HPDE6-E6E7 (cell line): Measurements from ENCODE around the gene NCMAP.
"Not testable (repeated sequence)": the region's sequence is repeated elsewhere in the genome, so short reads cannot be mapped to it uniquely, and the experiment has no call there.

Source experiments
- DNase-seq: peaks from one replicate; pipeline ENCODE4 v3.0.0; 2011; ENCODE audit warnings: missing footprints; ENCODE audit errors: extremely low spot score

NCMAP gene, protein sequence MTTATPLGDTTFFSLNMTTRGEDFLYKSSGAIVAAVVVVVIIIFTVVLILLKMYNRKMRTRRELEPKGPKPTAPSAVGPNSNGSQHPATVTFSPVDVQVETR

DNA sequence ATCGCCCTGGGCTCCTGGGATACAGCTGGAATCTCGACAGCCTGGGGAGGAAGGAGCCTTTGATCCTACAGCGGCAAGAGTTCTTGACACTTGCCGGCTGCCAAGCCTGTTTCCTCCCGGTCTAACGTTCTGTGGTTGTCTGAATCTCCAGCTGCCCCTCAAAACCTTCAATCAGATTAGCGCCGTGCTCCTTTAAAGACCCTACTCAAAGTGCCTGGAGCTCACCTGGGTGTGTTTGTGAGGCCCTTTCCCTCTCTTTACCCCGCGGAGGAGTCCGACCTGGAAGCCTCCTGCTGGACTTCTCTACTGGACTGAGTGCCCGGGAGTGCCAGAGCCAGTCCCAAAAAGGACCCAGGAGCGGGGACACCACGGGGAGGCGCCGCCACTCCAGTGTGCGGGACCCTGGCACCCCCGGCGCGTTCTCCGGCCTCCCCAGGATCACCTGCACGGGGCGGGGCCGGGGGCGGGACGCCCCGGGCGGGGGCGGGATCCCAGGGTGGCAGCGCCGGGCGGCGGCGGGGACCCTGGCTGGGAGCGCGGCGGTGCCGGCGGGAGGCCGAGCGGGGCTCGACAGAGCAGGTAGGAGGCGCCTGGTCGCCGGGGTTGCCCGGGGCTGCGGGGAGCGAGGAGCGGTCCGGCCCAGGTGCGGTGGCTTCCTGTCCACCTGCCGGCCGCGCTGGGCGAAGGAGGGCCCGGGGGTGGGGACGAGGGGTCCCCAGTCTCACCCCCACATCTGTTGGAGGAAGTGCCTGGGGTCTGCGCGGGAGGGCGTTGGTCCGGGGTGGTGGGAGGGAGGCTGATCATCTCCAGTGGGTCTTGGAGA is at the start of gene NCMAP:
NCMAP (plus strand) TSS at position 497 of the 823 bp plus-strand sequence. CDS start 39,344 bp downstream, outside the sequence.
- no peak for DNase-seq

DNA sequence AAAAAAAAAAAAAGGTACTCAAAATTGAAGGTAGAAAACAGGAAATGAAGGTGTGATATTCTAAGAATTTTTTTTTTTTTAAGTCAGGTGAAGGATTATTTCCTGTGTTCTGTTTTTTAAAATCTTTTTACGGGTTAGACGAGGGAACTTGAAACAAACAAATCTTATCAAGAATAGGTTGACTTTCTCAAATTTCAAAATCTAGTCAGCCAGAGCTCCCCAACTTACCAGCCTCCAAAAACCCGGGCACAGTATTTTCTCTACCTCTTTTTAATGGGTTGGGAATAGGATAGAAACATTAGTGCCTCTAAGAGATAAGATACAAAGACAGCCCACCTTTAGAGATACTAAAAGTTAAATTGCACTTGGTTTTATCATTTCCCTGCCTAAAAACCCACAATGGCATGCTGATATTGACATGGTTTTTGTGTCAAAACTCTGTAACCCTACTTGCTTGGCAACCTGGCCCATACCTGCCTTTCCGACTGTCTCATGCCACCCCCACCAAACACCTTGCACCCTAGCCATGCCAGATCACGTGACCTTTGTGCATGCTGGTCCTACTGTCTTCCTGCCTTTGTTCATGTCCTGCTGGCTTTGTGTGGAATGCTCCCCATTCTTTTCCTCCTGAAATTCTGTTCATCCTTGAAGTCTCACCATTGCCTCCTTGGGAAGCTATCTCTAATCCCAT is 49.1 kb upstream of the NCMAP start:
- no peak for DNase-seq

DNA sequence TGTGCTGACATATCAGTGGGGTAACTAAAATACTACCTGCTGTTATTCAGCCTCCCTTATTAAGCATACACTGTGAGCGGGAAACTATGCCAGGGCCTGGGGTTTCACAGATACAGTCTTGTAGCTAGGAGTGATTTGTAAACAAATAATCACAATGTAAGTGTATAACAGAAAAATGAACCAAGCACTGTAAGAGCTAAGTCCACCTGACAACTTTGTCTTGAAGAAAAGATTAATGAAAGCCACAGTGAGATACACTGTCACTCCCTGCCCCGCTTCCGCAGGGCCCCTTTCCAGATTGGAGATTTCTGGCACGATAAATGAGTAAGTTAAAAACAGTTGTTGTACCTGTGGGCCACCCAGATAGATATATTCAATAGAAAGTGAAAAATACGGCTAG is 48.5 kb upstream of the NCMAP start:
- no peak for DNase-seq

DNA sequence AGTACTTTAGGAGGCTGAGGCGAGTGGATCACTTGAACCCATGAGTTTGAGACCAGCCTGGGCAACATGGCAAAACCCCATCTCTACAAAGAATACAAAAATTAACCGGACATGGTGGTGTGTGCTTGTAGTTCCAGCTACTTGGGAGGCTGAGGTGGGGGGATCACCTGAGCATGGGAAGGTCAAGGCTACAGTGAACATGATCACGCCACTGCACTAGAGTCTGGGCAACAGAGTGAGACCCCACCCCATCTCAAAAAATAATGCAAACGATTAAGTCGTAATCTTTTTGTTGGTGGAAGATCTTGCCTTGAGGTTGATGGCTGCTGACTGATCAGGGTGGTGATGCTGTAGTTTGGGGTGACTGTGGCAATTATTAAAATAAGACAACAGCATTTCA is 47.0 kb upstream of the NCMAP start:
- no peak for DNase-seq

DNA sequence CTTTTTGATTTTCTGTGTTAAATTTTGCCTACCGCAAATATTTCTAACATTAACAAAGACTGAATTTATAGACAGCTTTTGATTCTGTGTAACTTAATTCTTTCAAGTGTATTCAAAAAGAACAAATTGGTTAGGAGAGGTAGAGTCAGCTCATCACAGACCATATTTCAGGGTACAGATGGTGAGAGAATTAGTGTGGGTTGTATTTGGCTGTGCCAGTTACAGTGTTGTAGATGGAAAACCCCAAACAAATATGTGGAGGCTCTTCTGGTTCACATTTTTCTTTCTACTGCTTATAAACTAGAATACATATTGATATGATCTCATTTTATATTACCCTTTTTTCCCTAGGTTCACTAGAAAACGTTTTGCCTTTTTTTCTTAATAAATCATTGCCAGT is 42.2 kb upstream of the NCMAP start:
- no peak for DNase-seq

DNA sequence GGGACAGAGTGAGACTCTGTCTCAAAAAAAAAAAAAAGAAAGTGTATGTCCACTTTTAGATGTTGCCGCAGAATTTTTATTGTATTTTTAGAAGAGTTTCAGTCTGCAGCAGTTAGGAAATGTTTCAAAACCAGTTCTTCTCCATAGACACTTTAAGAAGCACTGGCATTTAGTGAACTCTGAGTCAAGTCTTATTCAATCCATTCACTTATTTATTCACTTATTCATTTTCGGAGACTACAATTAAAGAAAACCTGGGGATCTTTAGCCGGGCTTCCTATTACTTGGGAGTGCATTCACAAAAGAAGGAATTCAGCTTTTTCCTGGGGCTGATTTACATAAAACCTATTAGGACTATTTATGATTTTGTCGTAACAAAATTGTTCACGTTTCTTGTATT is 40.9 kb upstream of the NCMAP start:
- DNase-seq, result no peak

DNA sequence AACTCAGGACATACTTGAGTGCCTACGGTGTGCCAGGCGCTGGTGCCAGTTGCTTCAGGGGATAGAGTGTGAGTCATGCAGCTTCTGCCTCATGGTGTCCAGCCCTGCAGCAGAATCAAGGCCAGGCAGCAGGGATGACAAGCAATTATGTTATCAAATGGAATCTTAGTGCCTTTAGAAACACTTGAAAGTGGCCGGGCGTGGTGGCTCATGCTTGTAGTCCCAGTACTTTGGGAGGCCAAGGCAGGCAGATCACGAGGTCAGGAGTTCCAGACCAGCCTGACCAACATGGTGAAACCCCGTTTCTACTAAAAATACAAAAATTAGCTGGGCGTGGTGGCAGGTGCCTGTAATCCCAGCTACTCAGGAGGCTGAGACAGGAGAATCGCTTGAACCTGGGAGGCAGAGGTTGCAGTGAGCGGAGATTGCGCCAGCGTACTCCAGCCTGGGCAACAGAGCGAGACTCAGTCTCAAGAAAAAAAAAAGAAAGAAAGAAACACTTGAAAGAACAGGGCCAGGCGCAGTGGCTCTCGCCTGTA is 40.1 kb upstream of the NCMAP start:
- DNase-seq, result peak; percentile 80

DNA sequence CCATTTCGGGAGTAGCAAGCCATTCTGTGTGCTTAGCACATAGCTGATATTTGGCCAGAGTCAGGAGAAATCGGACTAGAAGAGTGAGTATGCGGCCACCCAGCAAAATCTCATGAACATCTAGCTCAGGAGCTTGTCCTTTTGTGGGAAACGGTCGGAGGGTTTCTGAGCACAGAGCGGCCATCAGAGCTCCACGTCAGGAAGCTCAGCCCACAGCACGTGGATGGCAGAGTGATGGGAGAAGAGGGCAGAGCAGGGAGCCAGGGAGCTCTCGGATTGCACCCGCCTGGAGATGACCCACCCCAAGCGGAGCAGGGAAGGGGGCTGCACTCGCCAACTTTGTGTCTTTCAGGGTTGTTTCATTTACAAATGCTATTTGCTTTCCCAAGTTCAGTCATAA is 39.4 kb upstream of the NCMAP start:
- no peak for DNase-seq

DNA sequence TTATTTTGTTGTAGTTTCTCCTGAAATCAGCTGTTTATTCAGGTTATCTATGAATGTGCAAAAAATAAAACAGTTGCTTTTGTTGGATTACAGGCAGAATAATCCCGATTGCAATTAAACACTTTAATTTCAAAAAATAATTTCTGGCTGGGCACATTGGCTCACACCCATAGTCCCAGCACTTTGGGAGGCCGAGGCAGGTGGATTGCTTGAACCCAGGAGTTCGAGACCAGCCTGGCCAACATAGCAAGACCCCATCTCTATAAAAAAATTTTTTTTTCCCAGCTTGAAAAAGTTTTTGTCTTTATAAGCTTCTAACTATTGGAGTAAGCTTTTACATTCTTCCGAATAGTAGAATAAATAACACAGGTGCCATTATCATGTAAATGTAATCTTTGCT is 38.0 kb upstream of the NCMAP start:
- DNase-seq, result no peak

DNA sequence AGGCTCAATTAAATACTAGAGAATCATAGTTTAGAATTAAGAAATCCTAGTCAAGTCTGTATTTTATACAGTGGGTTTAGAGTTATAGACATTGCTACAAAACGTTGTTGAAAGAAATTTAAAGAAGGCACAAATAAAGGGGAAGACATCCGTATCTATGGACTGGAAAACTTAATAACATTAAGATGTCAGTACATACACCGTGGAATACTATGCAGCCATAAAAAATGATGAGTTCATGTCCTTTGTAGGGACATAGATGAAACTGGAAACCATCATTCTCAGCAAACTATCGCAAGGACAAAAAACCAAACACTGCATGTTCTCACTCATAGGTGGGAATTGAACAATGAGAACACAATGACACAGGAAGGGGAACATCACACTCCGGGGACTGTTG is 35.6 kb upstream of the NCMAP start:
- DNase-seq, result not testable (repeated sequence)

DNA sequence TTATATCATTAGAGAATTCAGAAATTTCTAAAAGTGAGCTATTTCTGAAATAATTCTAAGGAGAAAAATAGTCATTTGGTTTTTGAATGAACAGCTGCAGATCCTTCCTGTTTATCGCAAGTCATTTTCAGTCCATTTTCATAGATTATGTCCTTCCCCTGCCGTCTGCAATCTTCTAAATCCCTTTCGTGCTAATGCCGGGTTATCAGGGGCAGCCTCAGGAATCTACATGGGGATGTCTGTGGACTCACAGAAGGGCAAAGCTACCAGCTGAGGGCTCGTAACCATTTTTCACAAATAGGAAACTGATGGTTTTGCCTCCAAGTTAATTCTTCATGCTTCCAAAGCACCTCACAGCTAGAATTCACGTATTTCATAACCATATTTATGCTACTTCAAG is 30.3 kb upstream of the NCMAP start:
- DNase-seq, result no peak

DNA sequence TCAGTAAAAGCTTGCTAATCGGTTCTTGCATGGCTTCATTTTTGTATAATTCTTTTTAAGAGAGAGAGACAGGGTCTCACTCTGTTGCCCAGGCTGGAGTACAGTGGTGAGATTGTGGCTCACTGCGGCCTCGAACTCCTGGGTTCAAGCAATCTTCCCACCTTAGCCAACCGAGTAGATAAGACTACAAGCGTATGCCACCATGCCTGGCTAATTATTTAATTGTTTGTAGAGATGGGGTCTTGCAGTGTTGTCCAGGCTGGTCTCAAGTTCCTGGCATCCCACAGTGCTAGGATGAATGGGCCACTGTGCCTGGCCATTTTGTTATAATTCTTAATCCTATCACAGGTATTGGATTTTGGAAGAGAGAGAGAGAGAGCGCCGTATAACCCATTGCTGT is 29.8 kb upstream of the NCMAP start:
- DNase-seq, result no peak

DNA sequence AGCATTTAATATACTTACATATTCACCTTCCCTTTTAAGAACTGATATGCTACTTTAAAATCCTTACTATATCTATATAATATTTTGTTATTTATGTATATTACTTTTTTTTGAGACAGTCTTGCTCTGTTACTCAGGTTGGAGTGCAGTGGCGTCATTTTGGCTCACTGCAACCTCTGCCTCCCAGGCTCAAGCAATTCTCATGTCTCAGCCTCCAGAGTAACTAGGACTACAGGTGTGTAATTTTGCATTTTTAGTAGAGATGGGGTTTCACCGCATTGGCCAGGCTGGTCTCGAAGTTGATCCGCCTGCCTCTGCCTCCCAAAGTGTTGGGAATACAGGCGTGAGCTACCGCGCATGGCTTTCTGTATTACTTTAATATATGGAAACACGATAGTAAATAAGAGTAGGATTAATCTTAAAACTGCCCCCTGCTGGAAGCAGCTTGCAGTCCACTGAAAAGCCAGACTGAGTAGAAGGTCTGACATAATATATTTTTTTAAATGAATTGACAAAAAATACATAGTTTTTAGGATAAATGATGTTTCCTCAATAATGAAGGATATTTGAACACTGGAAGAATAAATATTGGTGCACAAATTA is 28.8 kb upstream of the NCMAP start:
- DNase-seq, result no peak

DNA sequence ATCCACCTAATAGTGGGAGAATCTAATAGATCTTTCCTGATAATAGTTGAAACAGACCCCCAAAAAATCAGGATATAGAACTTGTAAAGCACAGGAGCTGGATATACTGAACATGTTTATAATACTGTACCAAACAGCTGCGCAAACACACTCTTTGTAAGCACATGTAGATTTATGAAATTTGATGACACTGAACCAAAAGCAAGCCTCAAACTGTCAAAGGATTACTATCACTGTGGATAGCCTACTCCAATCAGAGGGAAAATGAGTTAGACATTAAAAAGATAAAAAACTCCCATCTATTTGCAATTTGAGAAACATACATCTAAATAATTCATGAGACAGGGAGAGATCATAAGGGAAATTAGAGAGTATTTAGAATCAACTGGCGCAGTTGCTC is 27.1 kb upstream of the NCMAP start:
- no peak for DNase-seq

DNA sequence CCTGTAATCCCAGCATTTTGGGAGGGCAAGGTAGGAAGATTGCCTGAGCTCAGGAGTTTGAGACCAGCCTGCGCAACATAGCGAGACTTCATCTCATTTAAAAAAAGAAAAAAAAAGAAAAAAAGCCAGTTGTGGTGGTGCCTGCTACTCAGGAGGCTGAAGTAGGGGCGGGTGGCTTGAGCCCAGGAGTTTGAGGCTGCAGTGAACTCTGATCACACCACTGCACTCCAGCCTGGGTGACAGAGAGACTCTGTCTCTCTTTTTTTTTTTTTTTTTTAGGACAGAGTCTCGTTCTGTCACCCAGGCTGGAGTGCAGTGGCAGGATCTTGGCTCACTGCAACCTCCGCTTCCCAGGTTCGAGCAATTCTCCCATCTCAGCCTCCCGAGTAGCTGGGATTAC is 26.6 kb upstream of the NCMAP start:
- not testable (repeated sequence) for DNase-seq

DNA sequence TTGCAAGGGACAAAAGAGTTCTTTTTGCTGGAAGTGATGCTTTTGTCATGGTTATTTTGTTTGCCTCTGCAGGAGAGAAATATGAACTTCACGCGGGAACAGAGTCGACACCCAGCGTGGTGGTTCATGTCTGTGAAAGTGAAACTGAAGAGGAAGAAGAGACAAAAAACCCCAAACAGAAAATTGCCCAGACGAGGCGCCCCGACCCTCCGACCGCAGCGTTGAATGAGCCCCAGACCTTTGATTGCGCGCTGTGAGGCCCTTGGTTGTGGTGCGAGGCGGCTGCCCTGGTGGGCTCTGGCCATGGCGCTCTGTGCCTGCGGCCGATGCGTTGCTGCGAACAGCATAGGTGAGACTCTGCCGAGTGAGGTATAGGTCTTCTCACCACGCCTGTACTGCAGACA is 20.9 kb upstream of the NCMAP start:
- DNase-seq, result no peak

DNA sequence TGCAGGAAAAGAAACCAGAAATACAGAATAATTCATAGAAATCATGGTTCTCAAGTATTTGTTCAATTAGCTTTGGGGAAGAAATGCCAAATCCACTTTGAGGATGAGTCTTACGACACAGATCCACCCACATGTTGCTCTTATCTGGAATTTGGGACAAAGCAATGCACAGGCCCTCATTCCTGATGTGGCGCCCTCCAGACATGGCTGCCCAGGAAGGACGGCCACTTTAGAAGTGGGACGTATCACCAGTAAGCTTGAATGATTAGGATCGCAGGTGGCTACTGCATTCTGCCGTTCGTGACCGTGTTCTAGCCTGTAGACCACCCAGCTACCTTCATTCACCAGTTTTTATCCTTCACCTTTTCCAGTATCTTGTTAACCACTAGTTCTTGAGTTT is 20.1 kb upstream of the NCMAP start:
- DNase-seq, result no peak

DNA sequence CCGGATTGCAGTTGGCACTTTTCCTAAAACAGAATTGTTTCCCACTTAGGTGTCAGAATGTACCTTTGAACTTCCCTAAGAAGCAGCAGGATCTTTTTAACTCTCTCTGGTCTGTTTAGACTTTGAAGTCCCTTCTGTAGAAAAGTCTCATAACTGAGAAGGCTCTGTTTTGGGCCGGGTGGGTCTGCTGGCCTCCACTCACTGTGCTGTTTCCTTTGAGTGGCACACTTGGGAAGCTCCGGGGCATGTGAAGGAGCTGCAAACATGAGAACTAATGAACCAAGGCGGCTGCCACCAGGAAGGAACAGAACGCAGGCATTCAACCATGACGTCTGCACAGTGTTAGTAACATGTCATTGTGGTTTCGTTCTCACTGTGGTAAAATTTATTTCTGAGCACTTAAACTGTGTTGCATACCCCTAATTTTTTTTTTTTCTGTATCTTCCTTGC is 19.5 kb upstream of the NCMAP start:
- no peak for DNase-seq

DNA sequence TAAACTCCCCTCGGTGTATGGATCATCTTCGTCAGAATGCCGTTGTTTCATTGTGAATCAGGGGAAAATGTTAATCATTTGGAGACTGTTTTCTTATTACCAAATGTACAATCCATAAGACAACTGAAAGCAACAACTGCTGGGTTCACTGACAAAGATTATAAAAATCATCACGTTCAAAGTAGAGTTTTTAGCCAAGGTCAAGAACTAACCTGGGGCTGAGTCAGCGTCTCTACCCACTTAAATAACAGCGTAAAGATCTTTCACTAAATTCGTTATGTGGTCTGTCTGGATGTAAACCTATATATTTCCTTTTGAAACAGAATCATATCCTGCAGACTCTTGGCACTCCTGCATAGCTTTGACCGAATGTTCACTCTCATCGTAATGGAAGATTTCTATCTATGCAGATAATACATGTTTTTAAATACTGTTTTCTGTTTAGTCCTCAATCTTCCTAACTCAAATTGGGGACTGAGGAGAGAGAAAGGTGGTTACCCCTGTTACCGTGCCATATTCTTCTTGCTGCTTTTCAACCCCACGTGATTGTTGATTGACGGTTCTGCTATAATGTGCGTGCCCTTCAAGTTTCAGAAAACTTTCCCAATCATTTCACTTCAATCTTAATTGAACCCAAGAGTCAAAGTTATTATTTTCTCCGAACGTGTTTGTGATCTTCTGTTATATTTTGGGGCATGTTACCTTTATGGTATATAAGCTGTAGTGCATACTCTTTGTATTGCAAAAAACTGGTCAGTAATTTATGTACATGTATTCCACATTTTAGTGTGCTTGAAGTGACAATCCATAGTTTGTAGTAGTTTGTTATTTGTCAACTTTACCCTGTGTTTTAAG is 15.6 kb upstream of the NCMAP start:
- no peak for DNase-seq

DNA sequence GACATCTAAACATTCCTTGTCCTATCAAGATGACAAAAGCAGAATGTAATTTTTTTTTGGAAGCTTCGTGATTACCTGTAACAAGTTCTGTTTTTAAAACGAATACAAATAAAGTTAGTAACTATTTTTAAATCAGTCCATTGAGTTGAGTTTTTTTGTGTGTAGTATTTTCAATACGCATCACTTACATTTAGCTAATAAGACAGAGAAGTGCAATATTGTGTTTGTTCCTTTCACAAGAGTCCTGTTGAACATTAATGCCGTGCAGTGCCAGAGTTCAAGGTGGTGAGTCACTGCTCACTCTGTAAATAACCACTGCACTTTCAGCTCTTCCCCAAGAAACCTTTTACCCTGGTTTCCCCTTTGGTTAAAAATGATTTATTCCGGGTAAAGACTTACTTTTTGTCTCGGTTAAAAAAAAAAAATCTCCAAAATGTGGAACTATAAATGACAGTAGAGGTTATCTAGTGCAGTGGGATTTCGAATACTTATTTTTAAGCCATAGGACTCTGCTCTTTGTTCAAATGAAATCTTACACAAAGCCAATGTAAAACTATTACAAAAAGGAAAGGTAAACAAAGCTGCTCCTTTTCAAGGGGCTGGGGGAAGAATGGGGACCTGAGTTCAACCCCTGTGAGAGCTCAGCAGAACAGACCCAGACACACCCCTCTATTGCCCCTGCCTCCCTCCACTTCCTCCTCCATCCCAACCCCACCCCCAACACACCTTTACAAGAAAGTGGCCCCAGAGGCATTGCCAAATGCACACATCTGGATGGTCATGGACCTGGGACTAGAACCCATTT is 14.8 kb upstream of the NCMAP start:
- peak; percentile 21 for DNase-seq
